K562 (cell line): ENCODE data around the gene GRWD1.

Experiments
- EP300 ChIP-seq: IDR thresholded peaks from 2 replicates; pipeline ENCODE4 v1.6.1; 2012; ENCODE audit warnings: low read length, improper control_type of control experiment
- HMG20B ChIP-seq: fragments of 250-450 bp; sonication (Bioruptor Pico); IDR thresholded peaks from 2 replicates; pipeline ENCODE4 v1.5.0; 2021; ENCODE audit warnings: mild to moderate bottlenecking
- KAT7 ChIP-seq: sonication (generic); formaldehyde crosslinking; IDR thresholded peaks from 2 replicates; pipeline ENCODE4 v1.8.0; 2022; ENCODE audit warnings: missing genetic modification reagents, mild to moderate bottlenecking, borderline replicate concordance
- POLR2AphosphoS5 ChIP-seq: IDR thresholded peaks from 2 replicates; pipeline ENCODE4 v1.6.1; 2011; ENCODE audit warnings: mild to moderate bottlenecking, low read depth, low read length, moderate library complexity; ENCODE audit not compliant: control insufficient read depth, insufficient read depth
- POLR2B ChIP-seq: fragments of 450-650 bp; IDR thresholded peaks from 2 replicates; pipeline ENCODE4 v1.6.1; 2018; ENCODE audit warnings: low read depth; ENCODE audit not compliant: partially characterized antibody
- ZNF12 ChIP-seq: sonication (generic); formaldehyde crosslinking; IDR thresholded peaks from 2 replicates; pipeline ENCODE4 v1.4.0; 2020; ENCODE audit warnings: mild to moderate bottlenecking, missing genetic modification reagents
- ZNF232 ChIP-seq: sonication (generic); formaldehyde crosslinking; IDR thresholded peaks from 2 replicates; pipeline ENCODE4 v1.8.0; 2022; ENCODE audit warnings: mild to moderate bottlenecking, missing genetic modification reagents
- ZNF239 ChIP-seq: fragments of 250-450 bp; sonication (Bioruptor Pico); IDR thresholded peaks from 2 replicates; pipeline ENCODE4 v1.4.0; 2020; ENCODE audit warnings: mild to moderate bottlenecking
- TF ChIP-seq, protein P1 (sequence below), 3 experiments: IDR thresholded peaks in 2 of 3; conservative IDR thresholded peaks in 1 of 3; 2 replicates each; pipeline ENCODE4 v1.5.1; 2011 to 2012; ENCODE audit warnings: low read length in 3 of 3, mild to moderate bottlenecking in 3 of 3, control low read depth in 2 of 3, improper control_type of control experiment in 1 of 3, inconsistent platforms in 1 of 3, low read depth in 1 of 3, mixed read lengths in 1 of 3, moderate library complexity in 1 of 3; ENCODE audit not compliant: insufficient read depth in 2 of 3
- TF ChIP-seq, protein P2 (sequence below), 2 experiments: fragments of 450-650 bp; formaldehyde crosslinking in 1 of 2; IDR thresholded peaks; 2 replicates each; pipeline versions ENCODE4 v1.4.0 to v1.6.1; 2014 to 2020; ENCODE audit warnings: mild to moderate bottlenecking in 2 of 2, borderline replicate concordance in 1 of 2, low read depth in 1 of 2
- TF ChIP-seq, protein P3 (sequence below): sonication (generic); formaldehyde crosslinking; IDR thresholded peaks from 2 replicates; pipeline ENCODE4 v1.8.0; 2022; ENCODE audit warnings: missing genetic modification reagents, mild to moderate bottlenecking, borderline replicate concordance
- TF ChIP-seq, protein P4 (sequence below): sonication (generic); formaldehyde crosslinking; IDR thresholded peaks from 2 replicates; pipeline ENCODE4 v1.8.0; 2023; ENCODE audit warnings: mild to moderate bottlenecking, missing genetic modification reagents

DNA sequence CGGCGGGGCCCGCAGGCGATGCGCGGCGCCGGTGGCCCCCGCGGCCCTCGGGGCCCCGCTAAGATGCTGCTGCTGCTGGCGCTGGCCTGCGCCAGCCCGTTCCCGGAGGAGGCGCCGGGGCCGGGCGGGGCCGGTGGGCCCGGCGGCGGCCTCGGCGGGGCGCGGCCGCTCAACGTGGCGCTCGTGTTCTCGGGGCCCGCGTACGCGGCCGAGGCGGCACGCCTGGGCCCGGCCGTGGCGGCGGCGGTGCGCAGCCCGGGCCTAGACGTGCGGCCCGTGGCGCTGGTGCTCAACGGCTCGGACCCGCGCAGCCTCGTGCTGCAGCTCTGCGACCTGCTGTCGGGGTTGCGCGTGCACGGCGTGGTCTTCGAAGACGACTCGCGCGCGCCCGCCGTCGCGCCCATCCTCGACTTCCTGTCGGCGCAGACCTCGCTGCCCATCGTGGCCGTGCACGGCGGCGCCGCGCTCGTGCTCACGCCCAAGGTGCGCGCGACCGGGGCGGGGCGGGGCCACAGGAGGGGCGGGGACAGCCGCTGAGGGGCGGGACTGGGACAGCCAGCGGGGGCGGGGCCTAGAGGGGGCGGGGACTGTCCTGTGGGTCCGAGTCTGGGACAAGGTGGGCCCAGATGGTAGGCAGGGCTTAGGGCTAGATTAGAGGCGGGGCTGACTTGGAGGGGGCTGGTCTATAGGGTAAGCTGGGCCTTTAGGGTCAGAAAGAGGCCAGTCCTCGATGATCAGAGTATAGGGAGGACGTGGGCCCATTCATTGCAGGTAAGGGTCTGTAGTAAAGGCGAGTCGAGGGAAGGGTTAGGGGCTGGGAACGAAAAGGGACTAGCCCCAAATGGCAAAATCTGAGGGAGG lies 47.2 kb upstream of the GRWD1 start:
- TF ChIP-seq, protein P1, sequence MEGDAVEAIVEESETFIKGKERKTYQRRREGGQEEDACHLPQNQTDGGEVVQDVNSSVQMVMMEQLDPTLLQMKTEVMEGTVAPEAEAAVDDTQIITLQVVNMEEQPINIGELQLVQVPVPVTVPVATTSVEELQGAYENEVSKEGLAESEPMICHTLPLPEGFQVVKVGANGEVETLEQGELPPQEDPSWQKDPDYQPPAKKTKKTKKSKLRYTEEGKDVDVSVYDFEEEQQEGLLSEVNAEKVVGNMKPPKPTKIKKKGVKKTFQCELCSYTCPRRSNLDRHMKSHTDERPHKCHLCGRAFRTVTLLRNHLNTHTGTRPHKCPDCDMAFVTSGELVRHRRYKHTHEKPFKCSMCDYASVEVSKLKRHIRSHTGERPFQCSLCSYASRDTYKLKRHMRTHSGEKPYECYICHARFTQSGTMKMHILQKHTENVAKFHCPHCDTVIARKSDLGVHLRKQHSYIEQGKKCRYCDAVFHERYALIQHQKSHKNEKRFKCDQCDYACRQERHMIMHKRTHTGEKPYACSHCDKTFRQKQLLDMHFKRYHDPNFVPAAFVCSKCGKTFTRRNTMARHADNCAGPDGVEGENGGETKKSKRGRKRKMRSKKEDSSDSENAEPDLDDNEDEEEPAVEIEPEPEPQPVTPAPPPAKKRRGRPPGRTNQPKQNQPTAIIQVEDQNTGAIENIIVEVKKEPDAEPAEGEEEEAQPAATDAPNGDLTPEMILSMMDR (IDR thresholded peaks at IDR 0.05 in 2 of 3, conservative IDR thresholded peaks at IDR 0.05 in 1 of 3; ENCODE audit: insufficient read depth in 2 of 3, low read depth in 1 of 3, low read length in 3 of 3): no peak
- no peak for TF ChIP-seq ZNF232 (CRISPR knock-in tag)
- no peak for TF ChIP-seq ZNF12 (CRISPR knock-in tag)
- TF ChIP-seq ZNF239: no peak
- TF ChIP-seq POLR2B: peak; percentile 97
- peak; percentile 12; the same call in 1 of the 2 replicates for TF ChIP-seq KAT7
- TF ChIP-seq, protein P2, sequence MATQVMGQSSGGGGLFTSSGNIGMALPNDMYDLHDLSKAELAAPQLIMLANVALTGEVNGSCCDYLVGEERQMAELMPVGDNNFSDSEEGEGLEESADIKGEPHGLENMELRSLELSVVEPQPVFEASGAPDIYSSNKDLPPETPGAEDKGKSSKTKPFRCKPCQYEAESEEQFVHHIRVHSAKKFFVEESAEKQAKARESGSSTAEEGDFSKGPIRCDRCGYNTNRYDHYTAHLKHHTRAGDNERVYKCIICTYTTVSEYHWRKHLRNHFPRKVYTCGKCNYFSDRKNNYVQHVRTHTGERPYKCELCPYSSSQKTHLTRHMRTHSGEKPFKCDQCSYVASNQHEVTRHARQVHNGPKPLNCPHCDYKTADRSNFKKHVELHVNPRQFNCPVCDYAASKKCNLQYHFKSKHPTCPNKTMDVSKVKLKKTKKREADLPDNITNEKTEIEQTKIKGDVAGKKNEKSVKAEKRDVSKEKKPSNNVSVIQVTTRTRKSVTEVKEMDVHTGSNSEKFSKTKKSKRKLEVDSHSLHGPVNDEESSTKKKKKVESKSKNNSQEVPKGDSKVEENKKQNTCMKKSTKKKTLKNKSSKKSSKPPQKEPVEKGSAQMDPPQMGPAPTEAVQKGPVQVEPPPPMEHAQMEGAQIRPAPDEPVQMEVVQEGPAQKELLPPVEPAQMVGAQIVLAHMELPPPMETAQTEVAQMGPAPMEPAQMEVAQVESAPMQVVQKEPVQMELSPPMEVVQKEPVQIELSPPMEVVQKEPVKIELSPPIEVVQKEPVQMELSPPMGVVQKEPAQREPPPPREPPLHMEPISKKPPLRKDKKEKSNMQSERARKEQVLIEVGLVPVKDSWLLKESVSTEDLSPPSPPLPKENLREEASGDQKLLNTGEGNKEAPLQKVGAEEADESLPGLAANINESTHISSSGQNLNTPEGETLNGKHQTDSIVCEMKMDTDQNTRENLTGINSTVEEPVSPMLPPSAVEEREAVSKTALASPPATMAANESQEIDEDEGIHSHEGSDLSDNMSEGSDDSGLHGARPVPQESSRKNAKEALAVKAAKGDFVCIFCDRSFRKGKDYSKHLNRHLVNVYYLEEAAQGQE (IDR thresholded peaks at IDR 0.05; ENCODE audit: borderline replicate concordance): peak; percentile 56
- TF ChIP-seq, protein P2 (CRISPR knock-in tag; IDR thresholded peaks at IDR 0.05; ENCODE audit: low read depth): no peak
- TF ChIP-seq, protein P3, sequence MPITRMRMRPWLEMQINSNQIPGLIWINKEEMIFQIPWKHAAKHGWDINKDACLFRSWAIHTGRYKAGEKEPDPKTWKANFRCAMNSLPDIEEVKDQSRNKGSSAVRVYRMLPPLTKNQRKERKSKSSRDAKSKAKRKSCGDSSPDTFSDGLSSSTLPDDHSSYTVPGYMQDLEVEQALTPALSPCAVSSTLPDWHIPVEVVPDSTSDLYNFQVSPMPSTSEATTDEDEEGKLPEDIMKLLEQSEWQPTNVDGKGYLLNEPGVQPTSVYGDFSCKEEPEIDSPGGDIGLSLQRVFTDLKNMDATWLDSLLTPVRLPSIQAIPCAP (CRISPR knock-in tag): no peak
- no peak for TF ChIP-seq HMG20B (CRISPR knock-in tag)
- TF ChIP-seq, protein P4, sequence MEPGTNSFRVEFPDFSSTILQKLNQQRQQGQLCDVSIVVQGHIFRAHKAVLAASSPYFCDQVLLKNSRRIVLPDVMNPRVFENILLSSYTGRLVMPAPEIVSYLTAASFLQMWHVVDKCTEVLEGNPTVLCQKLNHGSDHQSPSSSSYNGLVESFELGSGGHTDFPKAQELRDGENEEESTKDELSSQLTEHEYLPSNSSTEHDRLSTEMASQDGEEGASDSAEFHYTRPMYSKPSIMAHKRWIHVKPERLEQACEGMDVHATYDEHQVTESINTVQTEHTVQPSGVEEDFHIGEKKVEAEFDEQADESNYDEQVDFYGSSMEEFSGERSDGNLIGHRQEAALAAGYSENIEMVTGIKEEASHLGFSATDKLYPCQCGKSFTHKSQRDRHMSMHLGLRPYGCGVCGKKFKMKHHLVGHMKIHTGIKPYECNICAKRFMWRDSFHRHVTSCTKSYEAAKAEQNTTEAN (CRISPR knock-in tag): no peak
- TF ChIP-seq EP300: no peak
- peak; percentile 93 for TF ChIP-seq POLR2AphosphoS5
